HG02759 (cell line): ENCODE data around the gene MUC2.

Experiments used
- ATAC-seq: cut with Tn5 transposase; IDR thresholded peaks from one replicate; pipeline ENCODE4 v1.9.1; 2021; ENCODE audit warnings: mild to moderate bottlenecking, moderate library complexity; ENCODE audit not compliant: unreplicated experiment

MUC2 gene

GRCh38 chr11:1070594-1071462 lies 3.8 kb upstream of the MUC2 start:
- no peak for ATAC-seq

GRCh38 chr11:1071571-1072115 lies 3.0 kb upstream of the MUC2 start:
- ATAC-seq, result no peak

GRCh38 chr11:1072116-1072820 lies 2.4 kb upstream of the MUC2 start:
- ATAC-seq, result no peak

GRCh38 chr11:1072821-1073231 lies 1.8 kb upstream of the MUC2 start:
- no peak for ATAC-seq

GRCh38 chr11:1073261-1073724 lies 1.4 kb upstream of the MUC2 start:
- no peak for ATAC-seq

- ATAC-seq, result no peak
Measured at GRCh38 chr11:1073851-1074243, 827 bp upstream of the MUC2 start.

GRCh38 chr11:1075341-1075911 lies 752 bp downstream of the MUC2 start:
- ATAC-seq, result no peak

GRCh38 chr11:1076061-1076665 lies 1.5 kb downstream of the MUC2 start:
- ATAC-seq, result no peak

- no peak for ATAC-seq
Measured at GRCh38 chr11:1077033-1077416, 2.4 kb downstream of the MUC2 start.

GRCh38 chr11:1077417-1078119 lies 2.9 kb downstream of the MUC2 start:
- no peak for ATAC-seq

- no peak for ATAC-seq
Measured at GRCh38 chr11:1078191-1078601, 3.5 kb downstream of the MUC2 start.

- ATAC-seq, result no peak
Measured at GRCh38 chr11:1081601-1082311, 7.1 kb downstream of the MUC2 start.

- ATAC-seq, result no peak
Measured at GRCh38 chr11:1082346-1082727, 7.7 kb downstream of the MUC2 start.

- ATAC-seq, result no peak
Measured at GRCh38 chr11:1082728-1083620, 8.3 kb downstream of the MUC2 start.

- ATAC-seq, result no peak
Measured at GRCh38 chr11:1083621-1084551, 9.2 kb downstream of the MUC2 start.

GRCh38 chr11:1084561-1085439 lies 10.1 kb downstream of the MUC2 start:
- no peak for ATAC-seq
